GM19025 (cell line): ENCODE measurements around the gene GSTT4.
"Not testable (repeated sequence)": the region's sequence is repeated elsewhere in the genome, so short reads cannot be mapped to it uniquely, and the experiment has no call there.

ENCODE experiments used
- ATAC-seq: cut with Tn5 transposase; IDR thresholded peaks from one replicate; pipeline ENCODE4 v1.9.1; 2021; ENCODE audit warnings: mild to moderate bottlenecking, low read depth, moderate library complexity; ENCODE audit not compliant: unreplicated experiment

Gene GSTT4

DNA sequence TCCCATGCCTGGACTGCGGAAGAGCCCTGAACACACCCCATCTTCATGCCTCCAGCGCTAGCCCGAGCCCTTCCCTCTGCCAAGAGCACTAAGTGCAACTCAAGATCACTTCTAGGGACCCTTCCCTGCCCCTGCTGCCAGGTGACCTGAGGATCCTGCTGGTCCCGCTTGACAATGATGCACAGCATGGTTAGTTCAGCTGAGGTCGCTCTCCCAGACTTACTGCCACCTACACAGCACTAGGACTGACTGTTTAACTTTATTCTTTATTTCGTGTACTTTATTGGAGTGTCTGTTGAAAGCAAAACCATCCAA is 50.3 kb downstream of the GSTT4 start:
- ATAC-seq = not testable (repeated sequence)

DNA sequence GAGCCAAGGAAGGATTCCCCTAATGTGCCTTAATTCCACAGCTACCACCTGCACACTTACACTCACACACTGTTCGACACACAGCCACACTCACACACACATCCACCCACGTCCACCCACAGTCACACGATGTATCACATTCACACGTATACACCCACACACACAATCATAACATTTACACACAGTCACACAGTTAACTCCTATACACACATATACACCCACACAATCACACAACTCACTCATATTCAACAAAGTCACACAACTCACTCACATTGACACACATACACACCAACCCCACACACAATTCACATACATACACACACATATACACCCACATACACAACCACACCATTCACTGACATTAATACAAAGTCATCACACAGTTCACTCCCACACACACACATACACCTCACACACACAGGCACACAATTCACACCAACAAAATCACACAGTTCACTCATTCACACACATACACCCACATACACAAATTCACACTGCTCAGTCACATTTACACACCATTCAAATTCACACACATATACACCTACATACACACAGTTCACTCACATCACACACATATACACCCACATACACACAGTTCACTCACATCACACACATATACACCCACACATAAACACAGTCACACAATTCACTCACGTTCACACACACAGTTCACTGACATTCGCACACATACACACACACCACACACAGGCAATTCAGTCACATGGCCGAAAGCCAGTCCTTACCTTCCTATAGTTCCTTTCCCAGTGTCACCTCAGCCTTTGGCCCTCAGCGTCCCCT is 50.9 kb downstream of the GSTT4 start:
- ATAC-seq = not testable (repeated sequence)

DNA sequence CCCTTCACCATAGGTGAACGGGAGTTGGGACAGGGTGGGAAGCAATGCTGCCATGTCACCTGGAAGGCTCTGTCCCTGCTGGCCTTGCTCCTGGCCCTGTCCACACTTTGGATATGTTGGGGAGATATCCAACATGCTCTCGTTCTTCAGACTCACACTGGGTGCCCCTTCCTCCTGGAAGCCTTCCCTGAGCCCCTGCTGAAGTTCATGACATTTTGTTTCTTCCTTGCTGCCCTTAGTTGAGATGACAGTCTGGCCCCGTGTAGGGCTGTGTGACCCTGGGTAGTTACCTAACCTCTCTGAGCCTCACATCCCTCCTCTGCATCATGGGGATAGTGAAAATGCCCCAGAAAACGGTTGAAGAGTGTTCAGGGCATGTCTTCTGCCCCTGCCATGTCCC is 51.8 kb downstream of the GSTT4 start:
- ATAC-seq = not testable (repeated sequence)

DNA sequence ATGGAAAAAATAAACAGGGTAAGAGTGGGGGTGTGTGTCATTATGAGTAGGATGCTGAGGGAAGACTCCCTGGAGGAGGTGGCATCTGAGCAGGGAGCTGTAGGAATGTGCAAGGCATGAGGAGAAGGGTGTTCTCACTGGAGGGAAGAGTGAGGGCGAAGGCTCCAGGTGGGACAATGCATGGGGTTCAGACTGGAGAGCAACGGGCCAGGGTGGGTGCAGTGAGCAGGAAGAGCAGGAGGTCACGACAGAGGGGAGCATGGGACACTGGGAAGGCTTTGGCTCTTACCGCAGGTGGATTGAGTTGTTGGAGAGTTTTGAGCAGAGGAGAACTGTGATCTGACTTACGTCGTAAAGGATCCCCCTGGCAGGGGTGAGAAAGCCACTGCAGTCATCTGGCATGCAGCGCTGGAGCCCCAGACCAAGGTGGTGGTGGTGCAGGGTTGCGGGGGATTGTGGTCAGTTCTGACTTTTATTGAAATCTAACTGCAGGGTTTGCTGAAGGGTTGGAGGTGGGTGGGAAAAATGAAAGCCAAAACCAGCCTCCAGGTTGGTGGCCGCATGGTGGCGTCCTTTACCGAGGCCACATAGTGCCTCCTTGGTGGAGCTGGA is 52.4 kb downstream of the GSTT4 start:
- not testable (repeated sequence) for ATAC-seq

DNA sequence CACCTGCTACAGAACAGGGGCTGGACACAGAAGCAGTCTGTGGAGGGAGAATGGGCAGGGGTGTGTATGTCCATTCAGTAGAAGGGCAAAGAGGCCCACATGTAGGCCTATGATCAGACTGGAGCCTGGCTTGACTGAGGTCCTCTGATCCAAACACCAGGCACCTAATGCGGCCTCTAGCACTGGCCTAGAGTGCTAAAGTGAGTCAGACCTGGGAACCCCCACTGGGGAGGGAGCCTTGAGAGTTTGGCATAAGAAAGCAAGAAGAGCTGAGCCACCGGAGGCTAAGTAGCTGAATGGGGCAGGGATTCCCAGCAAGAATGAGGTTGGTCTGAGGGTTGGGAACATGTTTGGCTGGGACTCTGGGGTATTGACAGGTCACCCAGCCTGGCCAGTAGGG is 53.9 kb downstream of the GSTT4 start:
- not testable (repeated sequence) for ATAC-seq

DNA sequence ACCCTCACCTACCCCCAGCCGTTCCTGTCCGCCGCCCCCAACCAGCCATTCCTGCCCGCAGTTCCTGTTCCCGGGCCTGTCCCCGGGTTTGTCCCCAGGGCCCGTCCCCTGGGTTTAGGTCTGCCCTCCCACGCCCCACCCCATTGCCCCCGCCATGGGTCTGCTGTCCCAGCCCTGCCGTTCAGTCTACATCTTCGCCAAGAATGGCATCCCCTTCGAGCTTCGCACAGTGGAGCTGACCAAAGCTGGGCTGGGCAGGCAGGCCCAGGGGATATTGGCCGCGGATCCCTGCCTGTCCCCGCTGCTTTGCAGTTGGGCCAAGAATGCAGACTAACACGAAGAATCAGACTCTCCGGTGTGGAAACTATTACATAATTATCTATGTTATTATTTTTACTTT is 55.5 kb downstream of the GSTT4 start:
- not testable (repeated sequence) for ATAC-seq
